ENCODE results near the gene FBRSL1.
"Not testable (repeated sequence)": the region's sequence is repeated elsewhere in the genome, so short reads cannot be mapped to it uniquely, and the experiment has no call there.

Gene FBRSL1

DNA sequence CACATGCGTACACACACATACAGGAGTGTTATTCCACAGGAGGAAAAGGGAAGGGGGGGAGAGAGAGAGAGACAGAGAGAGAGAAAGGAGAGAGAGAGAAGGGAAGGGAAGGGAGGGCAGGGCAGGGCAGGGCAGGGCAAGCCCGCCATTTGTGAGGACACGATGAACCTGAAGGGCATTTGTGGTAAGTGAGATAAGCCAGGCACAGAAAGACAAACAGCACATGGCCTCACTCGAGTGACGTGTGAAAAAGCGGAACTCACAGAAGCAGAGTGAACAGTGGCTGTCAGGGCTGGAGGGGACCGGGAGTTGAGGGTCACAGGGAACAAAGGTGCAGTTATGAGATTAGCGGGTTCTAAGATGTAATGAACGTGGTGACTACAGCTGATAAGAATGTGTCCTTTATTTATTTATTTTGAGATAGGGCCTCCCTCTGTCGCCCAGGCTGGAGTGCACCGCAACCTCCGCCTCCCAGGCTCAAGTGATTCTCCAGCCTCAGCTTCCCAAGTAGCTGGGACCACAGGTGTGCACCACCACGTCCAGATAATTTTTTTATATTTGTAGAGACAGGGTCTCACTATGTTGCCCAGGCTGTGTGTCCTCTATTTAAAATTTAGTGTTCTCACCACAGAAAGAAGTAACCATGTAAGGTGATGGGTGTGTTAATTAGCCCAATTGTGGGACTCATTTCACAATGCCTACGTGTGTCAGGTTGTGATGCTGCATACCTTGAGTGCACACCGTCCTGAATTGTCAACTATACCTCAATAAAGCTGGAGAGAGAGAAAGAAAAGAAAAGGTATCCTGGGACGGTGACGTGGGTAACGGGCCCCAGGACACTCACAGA lies 18.7 kb upstream of the FBRSL1 start:
- no peak for DNase-seq (ENCODE audit: low read depth in 2 of 2)

DNA sequence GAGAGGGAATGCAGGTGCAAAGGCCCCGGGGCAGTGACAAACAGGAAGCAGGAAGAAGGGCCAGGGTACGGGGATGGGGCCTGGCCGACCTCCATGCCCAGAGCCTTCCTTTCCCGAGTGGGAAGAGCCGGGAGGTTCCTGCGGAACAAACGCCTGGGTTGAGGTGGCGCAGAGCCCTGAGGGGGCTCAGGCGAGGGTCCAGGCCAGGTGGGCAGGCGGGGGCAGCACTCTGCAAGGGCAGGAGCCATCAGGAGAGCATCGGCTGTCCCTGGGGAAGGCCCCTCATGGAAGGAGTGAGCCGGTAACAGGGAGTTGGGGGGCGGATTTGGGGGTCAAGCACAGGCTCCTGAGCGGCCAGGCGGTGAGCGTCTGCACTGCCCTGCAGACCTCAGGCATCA lies 18.1 kb upstream of the FBRSL1 start:
- no peak for DNase-seq (ENCODE audit: low read depth in 2 of 2)

DNA sequence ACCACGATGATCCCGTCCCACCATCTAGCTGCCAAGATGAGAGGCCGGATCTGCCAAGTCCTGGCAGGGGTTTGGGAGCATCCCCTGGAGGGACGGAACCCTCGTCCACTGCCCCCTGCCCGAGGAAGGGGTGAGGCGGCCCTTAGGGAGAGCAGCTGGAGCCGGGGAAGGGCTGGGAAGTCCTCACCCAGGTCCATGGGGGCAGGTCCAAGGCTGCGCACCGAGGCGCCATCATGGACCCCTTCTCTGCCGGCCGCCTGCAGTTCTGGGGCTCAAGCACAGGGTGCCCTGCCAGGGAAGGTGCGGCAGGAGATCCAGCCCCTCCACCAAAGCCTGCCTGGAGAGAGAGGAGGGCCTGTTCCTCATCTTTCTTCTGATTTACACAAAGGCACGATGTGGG lies 17.6 kb upstream of the FBRSL1 start:
- no peak for DNase-seq (ENCODE audit: low read depth in 2 of 2)

GRCh38 chr12:132474237-132474741 lies 15.7 kb upstream of the FBRSL1 start:
- no peak for DNase-seq (ENCODE audit: low read depth in 2 of 2)

GRCh38 chr12:132474799-132475303 lies 15.1 kb upstream of the FBRSL1 start:
- not testable (repeated sequence) for DNase-seq (ENCODE audit: low read depth in 2 of 2)

DNA sequence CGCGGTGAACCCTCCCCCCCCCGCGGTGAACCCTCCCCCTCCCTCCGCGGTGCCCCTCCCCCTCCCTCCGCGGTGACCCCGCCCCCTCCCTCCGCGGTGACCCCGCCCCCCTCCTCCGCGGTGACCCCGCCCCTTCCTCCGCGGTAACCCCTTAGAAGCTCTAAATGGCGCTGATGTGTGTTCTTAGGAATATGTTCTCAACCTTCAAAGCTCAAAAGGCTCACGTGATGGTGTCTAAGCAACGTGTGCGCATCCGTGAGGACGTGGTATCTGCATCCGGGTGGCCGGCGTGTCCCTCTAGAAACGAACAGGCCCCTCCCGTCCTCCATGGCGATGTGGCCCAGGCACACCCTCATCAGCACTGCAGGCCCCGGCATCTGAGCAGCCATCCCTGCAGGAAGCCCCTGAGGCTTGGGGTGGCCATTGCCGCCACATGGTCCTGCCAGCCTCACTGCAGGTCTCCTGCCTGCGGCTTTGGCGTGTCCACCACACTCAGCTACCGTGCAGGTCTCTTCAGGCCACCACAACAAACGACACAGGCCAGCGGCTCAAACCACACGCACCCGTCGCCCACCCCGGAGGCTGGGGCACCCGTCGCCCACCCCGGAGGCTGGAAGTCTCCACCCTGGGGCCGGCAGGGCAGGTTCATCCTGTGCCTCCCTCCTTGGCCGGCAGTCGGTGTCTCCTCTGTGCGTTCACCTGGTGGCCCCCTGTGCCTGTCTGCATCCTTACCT lies 14.5 kb upstream of the FBRSL1 start:
- DNase-seq (ENCODE audit: low read depth in 2 of 2) = no peak

DNA sequence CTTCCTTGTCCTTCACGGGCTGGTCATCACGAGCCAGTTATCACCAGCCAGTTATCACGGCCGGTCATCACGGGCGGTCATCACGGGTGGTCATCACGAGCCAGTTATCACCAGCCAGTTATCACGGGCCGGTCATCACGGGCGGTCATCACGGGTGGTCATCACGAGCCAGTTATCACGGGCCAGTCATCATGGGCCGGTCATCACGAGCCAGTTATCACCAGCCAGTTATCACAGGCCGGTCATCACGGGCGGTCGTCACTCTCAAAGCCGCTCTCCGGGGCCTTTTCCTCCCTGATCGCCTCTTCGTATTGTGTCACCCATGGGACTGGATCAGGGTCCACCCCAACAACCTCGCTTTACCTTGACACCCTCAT lies 13.9 kb upstream of the FBRSL1 start:
- no peak for DNase-seq (ENCODE audit: low read depth in 2 of 2)

- no peak for DNase-seq (ENCODE audit: low read depth in 2 of 2)
Measured at GRCh38 chr12:132476421-132476820, 13.5 kb upstream of the FBRSL1 start.

GRCh38 chr12:132477017-132477702 lies 12.8 kb upstream of the FBRSL1 start:
- DNase-seq (ENCODE audit: low read depth in 2 of 2) = no peak

GRCh38 chr12:132477703-132478432 lies 12.1 kb upstream of the FBRSL1 start:
- DNase-seq (ENCODE audit: low read depth in 2 of 2) = no peak

- no peak for DNase-seq (ENCODE audit: low read depth in 2 of 2)
Measured at GRCh38 chr12:132478433-132478803, 11.5 kb upstream of the FBRSL1 start.

DNA sequence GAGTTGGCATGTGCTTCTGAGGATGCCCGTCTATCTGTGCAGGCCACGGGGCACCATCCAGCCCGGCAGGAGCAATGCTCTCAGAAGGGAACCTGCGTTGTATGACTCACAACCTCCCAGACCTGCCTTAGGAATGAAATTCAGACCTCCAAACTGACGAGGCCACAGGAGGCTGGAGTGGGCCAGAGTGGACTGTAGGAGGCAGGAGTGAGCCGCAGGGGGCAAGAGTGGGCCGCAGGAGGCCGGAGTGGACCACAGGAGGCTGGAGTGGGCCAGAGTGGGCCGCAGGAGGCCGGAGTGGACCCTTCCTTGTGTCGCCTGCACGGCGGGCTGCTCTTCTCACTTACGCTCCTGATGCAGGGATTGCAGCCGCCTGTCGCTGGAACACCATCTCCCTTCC lies 11.1 kb upstream of the FBRSL1 start:
- DNase-seq (ENCODE audit: low read depth in 2 of 2) = no peak

- DNase-seq (ENCODE audit: low read depth in 2 of 2) = no peak
Measured at GRCh38 chr12:132479291-132479690, 10.7 kb upstream of the FBRSL1 start.

DNA sequence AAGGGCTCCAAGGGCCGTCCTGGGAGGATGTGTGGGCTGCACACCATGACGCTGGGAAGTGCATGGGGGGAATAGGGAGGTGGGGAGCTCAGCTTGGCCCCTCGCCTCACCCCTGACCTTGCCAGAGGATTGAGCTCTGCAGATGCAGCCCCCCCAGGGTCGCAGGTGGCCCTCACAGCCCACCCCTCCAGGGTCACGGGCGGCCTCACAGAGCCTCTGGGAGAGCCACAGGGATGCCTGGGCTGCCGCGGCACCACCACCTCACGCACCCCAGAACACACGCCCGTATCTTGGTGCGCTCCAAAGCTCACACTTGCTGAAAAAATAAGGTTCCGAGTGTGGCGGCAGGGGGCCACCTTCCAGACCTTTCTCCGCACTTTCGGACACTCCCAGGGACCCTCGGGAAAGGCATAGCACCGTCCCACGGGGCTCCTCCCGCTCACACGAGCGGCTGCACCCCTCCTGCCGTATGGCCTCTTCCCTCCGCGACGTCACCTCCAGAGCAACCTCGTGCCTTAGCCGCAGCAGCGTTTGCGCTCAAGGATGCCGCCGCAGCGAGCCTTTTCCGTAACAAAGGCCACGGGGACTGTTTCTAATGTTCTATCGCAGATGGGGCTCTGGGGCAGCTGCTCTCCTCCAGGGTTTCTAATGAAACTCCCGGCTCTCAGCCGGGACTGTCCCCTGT lies 9.9 kb upstream of the FBRSL1 start:
- no peak for DNase-seq (ENCODE audit: low read depth in 2 of 2)

GRCh38 chr12:132480623-132481132 lies 9.3 kb upstream of the FBRSL1 start:
- DNase-seq (ENCODE audit: low read depth in 2 of 2) = no peak

DNA sequence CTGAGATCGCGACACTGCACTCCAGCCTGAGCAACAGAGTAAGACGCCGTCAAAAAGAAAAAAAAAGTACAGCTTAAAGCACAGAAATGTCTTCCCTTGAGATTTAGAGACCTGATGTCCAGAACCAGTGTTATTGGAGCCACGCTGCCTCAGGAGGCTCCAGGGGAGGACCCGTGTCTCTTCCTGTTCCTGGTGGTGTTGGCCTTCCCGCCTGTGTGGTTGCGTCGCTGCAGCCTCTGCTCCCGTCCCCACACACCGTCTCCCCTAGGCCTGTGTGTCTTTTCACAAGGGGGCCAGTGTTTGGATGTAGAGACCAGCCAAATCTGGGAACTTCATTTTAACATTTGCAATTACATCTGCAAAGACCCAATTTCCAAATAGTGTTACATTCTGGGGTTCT lies 8.6 kb upstream of the FBRSL1 start:
- DNase-seq (ENCODE audit: low read depth in 2 of 2) = no peak

DNA sequence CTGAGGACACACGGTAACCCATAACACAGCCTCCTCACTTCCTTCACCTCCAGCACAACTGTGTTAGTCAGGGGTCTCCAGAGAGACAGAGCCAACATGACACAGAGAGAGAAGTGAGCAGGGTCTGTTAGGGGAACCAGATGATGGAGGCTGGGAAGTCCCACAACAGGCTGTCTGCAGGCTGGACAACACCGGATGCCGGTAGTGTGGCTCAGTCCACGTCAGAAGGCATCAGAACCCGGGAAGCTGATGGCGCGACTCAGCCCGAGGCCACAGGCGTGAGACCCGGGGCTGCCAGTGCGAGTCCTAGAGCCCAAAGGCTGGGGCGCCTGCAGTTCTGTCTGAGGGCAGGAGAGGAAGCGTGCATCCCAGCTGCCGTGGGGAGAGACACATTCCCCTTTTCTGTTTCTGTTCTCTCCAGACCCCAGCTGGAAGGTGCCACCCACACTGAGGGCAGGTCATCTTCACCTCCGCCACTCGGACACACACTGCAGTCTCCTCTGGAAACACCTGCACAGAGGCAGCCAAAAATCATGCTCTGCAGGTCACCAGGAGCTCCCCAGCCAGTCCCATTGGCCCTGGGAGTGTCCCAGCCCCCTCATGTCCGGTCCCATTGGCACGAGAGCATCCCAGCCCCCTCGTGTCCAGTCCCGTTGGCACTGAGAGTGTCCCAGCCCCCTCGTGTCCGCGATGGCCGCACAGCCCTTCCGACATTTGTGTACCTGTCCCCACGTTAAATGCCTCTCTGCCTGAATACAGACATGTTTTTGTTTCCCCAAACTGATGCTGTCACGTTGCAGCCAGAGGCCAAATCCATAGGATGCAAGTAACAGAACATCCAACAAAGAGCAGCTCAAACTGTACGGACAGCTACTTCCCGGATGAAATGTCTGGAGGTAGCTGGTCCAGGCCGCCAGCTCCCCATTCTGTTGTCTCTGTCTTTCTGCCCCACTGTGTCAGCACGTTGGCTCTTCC lies 7.9 kb upstream of the FBRSL1 start:
- no peak for DNase-seq (ENCODE audit: low read depth in 2 of 2)

- DNase-seq (ENCODE audit: low read depth in 2 of 2) = no peak
Measured at GRCh38 chr12:132482771-132483170, 7.2 kb upstream of the FBRSL1 start.

DNA sequence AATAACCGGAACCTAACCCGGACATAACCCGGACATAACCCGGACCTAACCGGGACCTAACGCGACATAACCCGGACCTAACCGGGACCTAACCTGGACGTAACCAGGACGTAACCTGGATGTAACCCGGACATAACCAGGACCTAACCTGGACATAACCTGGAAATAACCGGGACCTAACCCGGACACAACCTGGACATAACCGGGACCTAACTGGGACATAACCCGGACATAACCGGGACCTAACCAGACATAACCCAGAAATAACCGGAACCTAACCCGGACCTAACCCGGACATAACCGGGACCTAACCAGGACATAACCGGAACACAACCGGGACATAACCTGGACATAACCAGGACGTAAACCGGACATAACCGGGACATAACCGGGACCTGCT lies 6.7 kb upstream of the FBRSL1 start:
- DNase-seq (ENCODE audit: low read depth in 2 of 2) = no peak

DNA sequence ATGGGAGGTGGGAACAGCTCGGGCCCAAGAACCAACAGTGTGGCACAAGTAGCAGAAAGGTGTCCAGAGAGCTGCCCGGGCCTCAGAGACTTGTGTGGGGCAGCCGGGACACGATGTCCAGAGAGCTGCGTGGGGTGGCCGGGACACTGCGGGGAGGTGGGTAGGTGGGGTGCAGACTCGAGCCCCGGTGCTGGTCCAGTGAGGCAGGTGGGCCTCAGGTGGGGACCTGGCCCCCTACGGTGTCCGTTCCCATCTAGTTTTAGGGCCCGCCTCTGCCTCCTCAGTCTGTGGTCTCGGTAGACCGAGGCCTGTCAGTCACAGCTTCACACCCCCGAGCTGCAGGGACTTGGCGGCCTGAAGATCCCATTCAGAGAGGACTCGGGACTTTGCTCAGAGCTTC lies 6.3 kb upstream of the FBRSL1 start:
- no peak for DNase-seq (ENCODE audit: low read depth in 2 of 2)

Data from fibroblast of skin of left biceps (primary cell).